Hepatocyte (in vitro differentiated cells): ENCODE results near the gene EDEM2.

Source experiments
- EZH2 ChIP-seq: fragments of 200-600 bp; sonication (generic); IDR thresholded peaks from 2 replicates; pipeline ENCODE4 v1.6.1; 2016; ENCODE audit warnings: antibody characterized with exemption, mild to moderate bottlenecking, borderline replicate concordance
- EZH2phosphoT487 ChIP-seq: fragments of 200-600 bp; sonication (generic); IDR thresholded peaks from one replicate; pipeline ENCODE4 v1.6.1; 2018; ENCODE audit warnings: antibody characterized with exemption, mild to moderate bottlenecking, low read depth, moderate library complexity; ENCODE audit not compliant: unreplicated experiment, severe bottlenecking
- TF ChIP-seq, protein P1 (sequence below): fragments of 200-600 bp; sonication (generic); IDR thresholded peaks from 2 replicates; pipeline ENCODE4 v1.5.1; 2016; ENCODE audit warnings: antibody characterized with exemption, mild to moderate bottlenecking; ENCODE audit not compliant: poor library complexity

DNA sequence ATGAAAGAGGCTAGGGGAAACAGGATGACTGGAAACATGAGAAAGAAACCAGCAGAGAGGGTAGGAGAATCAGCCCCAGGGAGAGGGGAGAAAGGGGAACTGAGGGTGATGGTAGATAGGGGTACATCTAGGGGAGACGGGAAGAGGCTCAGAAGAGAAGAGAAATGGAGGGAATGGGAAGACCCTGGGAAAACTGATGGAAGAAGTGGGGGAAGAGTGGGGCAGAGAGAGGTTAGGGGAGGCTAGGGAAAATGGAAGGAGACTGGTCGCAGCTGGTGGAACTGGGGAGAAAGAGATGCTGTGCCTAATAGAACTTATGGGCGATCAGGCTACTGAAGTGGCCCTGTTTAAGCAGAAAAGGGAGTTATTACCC, 25.3 kb upstream of the EDEM2 start:
- TF ChIP-seq, protein P1, sequence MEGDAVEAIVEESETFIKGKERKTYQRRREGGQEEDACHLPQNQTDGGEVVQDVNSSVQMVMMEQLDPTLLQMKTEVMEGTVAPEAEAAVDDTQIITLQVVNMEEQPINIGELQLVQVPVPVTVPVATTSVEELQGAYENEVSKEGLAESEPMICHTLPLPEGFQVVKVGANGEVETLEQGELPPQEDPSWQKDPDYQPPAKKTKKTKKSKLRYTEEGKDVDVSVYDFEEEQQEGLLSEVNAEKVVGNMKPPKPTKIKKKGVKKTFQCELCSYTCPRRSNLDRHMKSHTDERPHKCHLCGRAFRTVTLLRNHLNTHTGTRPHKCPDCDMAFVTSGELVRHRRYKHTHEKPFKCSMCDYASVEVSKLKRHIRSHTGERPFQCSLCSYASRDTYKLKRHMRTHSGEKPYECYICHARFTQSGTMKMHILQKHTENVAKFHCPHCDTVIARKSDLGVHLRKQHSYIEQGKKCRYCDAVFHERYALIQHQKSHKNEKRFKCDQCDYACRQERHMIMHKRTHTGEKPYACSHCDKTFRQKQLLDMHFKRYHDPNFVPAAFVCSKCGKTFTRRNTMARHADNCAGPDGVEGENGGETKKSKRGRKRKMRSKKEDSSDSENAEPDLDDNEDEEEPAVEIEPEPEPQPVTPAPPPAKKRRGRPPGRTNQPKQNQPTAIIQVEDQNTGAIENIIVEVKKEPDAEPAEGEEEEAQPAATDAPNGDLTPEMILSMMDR = no peak
- no peak for TF ChIP-seq EZH2phosphoT487
- TF ChIP-seq EZH2 = no peak
